ENCODE results near the gene SRRM3. TPM values are rescaled to one million over a fixed set of nuclear protein-coding genes. Genes with fewer than 3 reads are reported as not detected.

The SRRM3 gene
- total RNA-seq, 1 donor from 2014 or later: 6.7 TPM

Other genes starting within 250 kb of the SRRM3 start
- gene TMEM120A, start 207.3 kb upstream of the SRRM3 start, total RNA-seq: 19.8 TPM
- 18.4 TPM for gene STYXL1, start 153.9 kb upstream of the SRRM3 start, total RNA-seq
- 34.8 TPM for gene MDH2, start 153.8 kb upstream of the SRRM3 start, total RNA-seq
- 2.7 TPM for gene HSPB1, start 100.8 kb downstream of the SRRM3 start, total RNA-seq
- 387 TPM for gene YWHAG, start 157.1 kb downstream of the SRRM3 start, total RNA-seq
- 0.94 TPM for gene SSC4D, start 207.8 kb downstream of the SRRM3 start, total RNA-seq
- 1.4 TPM for gene ZP3, start 223.1 kb downstream of the SRRM3 start, total RNA-seq

All from occipital lobe (tissue), 1 donor.